ENCODE measurements around the gene PPM1J.
"Not testable (repeated sequence)": the region's sequence is repeated elsewhere in the genome, so short reads cannot be mapped to it uniquely, and the experiment has no call there.

The PPM1J gene

GRCh38 chr1:112723511-112723839 lies 8.3 kb upstream of the PPM1J start:
- H3K27me3 ChIP-seq (ENCODE audit: low read depth, low read length), result peaks cover 7% of the 10 kb centered on the region; the same call in 1 of the 2 replicates
- no peak overlapping the region for H2AFZ ChIP-seq (ENCODE audit: low read depth, low read length)
- no peak overlapping the region for H3K9ac ChIP-seq (ENCODE audit: low read length)
- no peak for TF ChIP-seq EZH2phosphoT487 (IDR thresholded peaks at IDR 0.05; ENCODE audit: low read depth)
- TF ChIP-seq CTCF (IDR thresholded peaks at IDR 0.05; ENCODE audit: low read depth, low read length), result no peak
- no peaks in the 10 kb centered on the region for H3K36me3 ChIP-seq (replicated peaks; ENCODE audit: low read depth, low read length)
- no peak overlapping the region for H3K4me3 ChIP-seq (ENCODE audit: low read length)
- no peaks in the 10 kb centered on the region for H3K79me2 ChIP-seq (ENCODE audit: low read length)
- H3K9me3 ChIP-seq (ENCODE audit: insufficient read depth, low read length), result no peaks in the 10 kb centered on the region
- no peak overlapping the region for H3K27ac ChIP-seq (ENCODE audit: low read length)
- H3K4me2 ChIP-seq (ENCODE audit: low read length), result no peak overlapping the region
- no peaks in the 10 kb centered on the region for H4K20me1 ChIP-seq (ENCODE audit: insufficient read depth, low read length)
- H3K4me1 ChIP-seq (ENCODE audit: low read length), result 0 out of 2 replicates have a peak, but pooled peaks cover 2% of the 10 kb centered on the region

- H4K20me1 ChIP-seq (ENCODE audit: insufficient read depth, low read length), result no peaks in the 10 kb centered on the region
- peaks cover 7% of the 10 kb centered on the region for H3K4me1 ChIP-seq (ENCODE audit: low read length)
- no peak overlapping the region for H3K4me3 ChIP-seq (ENCODE audit: low read length)
- no peak overlapping the region for H3K4me2 ChIP-seq (ENCODE audit: low read length)
- no peaks in the 10 kb centered on the region for H3K36me3 ChIP-seq (replicated peaks; ENCODE audit: low read depth, low read length)
- TF ChIP-seq EZH2phosphoT487 (IDR thresholded peaks at IDR 0.05; ENCODE audit: low read depth), result no peak
- no peak for TF ChIP-seq CTCF (IDR thresholded peaks at IDR 0.05; ENCODE audit: low read depth, low read length)
- no peak overlapping the region for H3K27ac ChIP-seq (ENCODE audit: low read length)
- H2AFZ ChIP-seq (ENCODE audit: low read depth, low read length), result no peak overlapping the region
- H3K9me3 ChIP-seq (ENCODE audit: insufficient read depth, low read length), result no peaks in the 10 kb centered on the region
- H3K9ac ChIP-seq (ENCODE audit: low read length), result no peak overlapping the region
- H3K27me3 ChIP-seq (ENCODE audit: low read depth, low read length), result peaks cover 7% of the 10 kb centered on the region; the same call in 1 of the 2 replicates
- H3K79me2 ChIP-seq (ENCODE audit: low read length), result no peaks in the 10 kb centered on the region
These were observed 7.7 kb upstream of the PPM1J start for GRCh38 chr1:112722601-112723510.

GRCh38 chr1:112721966-112722524 lies 6.9 kb upstream of the PPM1J start:
- Histone ChIP-seq H4K20me1 (ENCODE audit: insufficient read depth, low read length) (no peaks in the 10 kb centered on the region), H3K79me2 (ENCODE audit: low read length) (no peaks in the 10 kb centered on the region), H2AFZ (ENCODE audit: low read depth, low read length) (no peak overlapping the region), H3K27me3 (ENCODE audit: low read depth, low read length) (peaks cover 7% of the 10 kb centered on the region; the same call in 1 of the 2 replicates), H3K4me1 (ENCODE audit: low read length) (peaks cover 15% of the 10 kb centered on the region), H3K9me3 (ENCODE audit: insufficient read depth, low read length) (no peaks in the 10 kb centered on the region), H3K4me3 (ENCODE audit: low read length) (no peak overlapping the region), H3K27ac (ENCODE audit: low read length) (no peak overlapping the region), H3K36me3 (replicated peaks; ENCODE audit: low read depth, low read length) (no peaks in the 10 kb centered on the region), H3K9ac (ENCODE audit: low read length) (no peak overlapping the region), H3K4me2 (ENCODE audit: low read length) (no peak overlapping the region)
- no peak for TF ChIP-seq EZH2phosphoT487 (IDR thresholded peaks at IDR 0.05; ENCODE audit: low read depth)

- not testable (repeated sequence) for H3K27ac ChIP-seq (ENCODE audit: low read length); H3K4me2 ChIP-seq (ENCODE audit: low read length); H4K20me1 ChIP-seq (ENCODE audit: insufficient read depth, low read length); H3K4me3 ChIP-seq (ENCODE audit: low read length); H3K27me3 ChIP-seq (ENCODE audit: low read depth, low read length); H2AFZ ChIP-seq (ENCODE audit: low read depth, low read length); H3K9ac ChIP-seq (ENCODE audit: low read length); H3K79me2 ChIP-seq (ENCODE audit: low read length); H3K36me3 ChIP-seq (replicated peaks; ENCODE audit: low read depth, low read length); H3K9me3 ChIP-seq (ENCODE audit: insufficient read depth, low read length)
- H3K4me1 ChIP-seq (ENCODE audit: low read length), result peaks cover 22% of the 10 kb centered on the region
These were observed 6.2 kb upstream of the PPM1J start for GRCh38 chr1:112721294-112721693.

- peaks cover 25% of the 10 kb centered on the region for H3K4me1 ChIP-seq (ENCODE audit: low read length)
- no peak overlapping the region for H3K4me3 ChIP-seq (ENCODE audit: low read length)
- H3K4me2 ChIP-seq (ENCODE audit: low read length), result no peak overlapping the region
- no peak for TF ChIP-seq CTCF (IDR thresholded peaks at IDR 0.05; ENCODE audit: low read depth, low read length)
- no peak for TF ChIP-seq EZH2phosphoT487 (IDR thresholded peaks at IDR 0.05; ENCODE audit: low read depth)
- H3K27ac ChIP-seq (ENCODE audit: low read length), result no peak overlapping the region
- H2AFZ ChIP-seq (ENCODE audit: low read depth, low read length), result no peak overlapping the region
- no peaks in the 10 kb centered on the region for H3K9me3 ChIP-seq (ENCODE audit: insufficient read depth, low read length)
- H3K9ac ChIP-seq (ENCODE audit: low read length), result no peak overlapping the region
- H3K36me3 ChIP-seq (replicated peaks; ENCODE audit: low read depth, low read length), result no peaks in the 10 kb centered on the region
- H4K20me1 ChIP-seq (ENCODE audit: insufficient read depth, low read length), result no peaks in the 10 kb centered on the region
- H3K27me3 ChIP-seq (ENCODE audit: low read depth, low read length), result peaks cover 7% of the 10 kb centered on the region; the same call in 1 of the 2 replicates
- no peaks in the 10 kb centered on the region for H3K79me2 ChIP-seq (ENCODE audit: low read length)
These were observed 5.7 kb upstream of the PPM1J start for GRCh38 chr1:112720800-112721199.
